Fibroblast of lung (primary cell): ENCODE measurements around the gene AGR3. TPM values are rescaled to one million over a fixed set of nuclear protein-coding genes. Genes with fewer than 3 reads are reported as not detected.

Experiments used
- DNase-seq, 2 donors: peaks; one replicate each; pipeline versions ENCODE4 v3.0.0 to v3.0.0-alpha.2; 2010; ENCODE audit warnings: low read depth in 2 of 2
- H2AFZ ChIP-seq: 2 replicates; pipeline ENCODE4 v1.5.1; 2012; ENCODE audit warnings: low read length, control low read depth, inconsistent platforms
- H3K27ac ChIP-seq: 2 replicates; pipeline ENCODE4 v1.5.1; 2011; ENCODE audit warnings: low read length, control low read depth; ENCODE audit not compliant: insufficient read depth
- H3K27me3 ChIP-seq: 2 replicates; pipeline ENCODE4 v1.5.1; 2011; ENCODE audit warnings: mild to moderate bottlenecking, low read length; ENCODE audit not compliant: control insufficient read depth, insufficient read depth
- H3K36me3 ChIP-seq: 2 replicates; pipeline ENCODE4 v1.5.1; 2011; ENCODE audit warnings: low read length; ENCODE audit not compliant: control insufficient read depth, insufficient read depth
- H3K4me1 ChIP-seq: 2 replicates; pipeline ENCODE4 v1.5.1; 2011; ENCODE audit warnings: low read length; ENCODE audit not compliant: control insufficient read depth, insufficient read depth; ENCODE audit errors: extremely low read depth
- H3K4me2 ChIP-seq: 2 replicates; pipeline ENCODE4 v1.5.1; 2011; ENCODE audit warnings: low read length, control low read depth; ENCODE audit not compliant: insufficient read depth; ENCODE audit errors: extremely low read depth
- H3K4me3 ChIP-seq, 4 experiments: fragments of 200-600 bp in 1 of 4; sonication (generic) in 1 of 4; replicated peaks in 1 of 4; 2 replicates each; pipeline ENCODE4 v1.5.1; 2011 to 2016; ENCODE audit warnings: low read length in 4 of 4, low read depth in 3 of 4, mild to moderate bottlenecking in 3 of 4, control low read depth in 2 of 4, inconsistent platforms in 1 of 4, mixed read lengths in 1 of 4; ENCODE audit not compliant: insufficient read depth in 1 of 4; ENCODE audit errors: control extremely low read depth in 1 of 4
- H3K79me2 ChIP-seq: 2 replicates; pipeline ENCODE4 v1.5.1; 2012; ENCODE audit warnings: mild to moderate bottlenecking, low read length, inconsistent platforms; ENCODE audit not compliant: control insufficient read depth, insufficient read depth
- H3K9ac ChIP-seq: 2 replicates; pipeline ENCODE4 v1.5.1; 2011; ENCODE audit warnings: mild to moderate bottlenecking, low read length, control low read depth; ENCODE audit not compliant: insufficient read depth
- H3K9me3 ChIP-seq: 2 replicates; pipeline ENCODE4 v1.5.1; 2012; ENCODE audit warnings: low read depth, low read length; ENCODE audit not compliant: control insufficient read depth, insufficient read depth
- H4K20me1 ChIP-seq: 2 replicates; pipeline ENCODE4 v1.5.1; 2011; ENCODE audit warnings: low read length; ENCODE audit not compliant: control insufficient read depth, insufficient read depth; ENCODE audit errors: extremely low read depth
- EZH2 ChIP-seq: IDR thresholded peaks from 2 replicates; pipeline ENCODE4 v1.5.1; 2012; ENCODE audit warnings: low read length, control low read depth, mild to moderate bottlenecking; ENCODE audit errors: missing control alignments
- polyA plus RNA-seq, 2 donors: library from polyadenylated mRNA; depleted of rRNA in 1 of 2; stranded (reverse) in 1 of 2; unstranded in 1 of 2; fragments of >200 nt; gene quantifications; 2 replicates each; pipeline ENCODE4 v1.2.1, GENCODE V29; 2011 to 2012; ENCODE audit warnings: missing spikeins in 1 of 2
- total RNA-seq: library from RNA; depleted of rRNA; stranded (reverse); fragments of >200 nt; gene quantifications from 2 replicates; pipeline ENCODE4 v1.2.1, GENCODE V29; 2014
- TF ChIP-seq, protein P1 (sequence below), 2 donors: IDR thresholded peaks in 1 of 2; conservative IDR thresholded peaks in 1 of 2; 1 replicate in 1 of 2; 2 replicates in 1 of 2; pipeline ENCODE4 v1.5.1; 2011 to 2012; ENCODE audit warnings: low read length in 2 of 2, control low read depth in 1 of 2, inconsistent platforms in 1 of 2, low read depth in 1 of 2, mild to moderate bottlenecking in 1 of 2

Gene AGR3
- total and polyA plus RNA-seq, 2 donors (not counting 1 experiment from before 2014, with no cell fraction given) = not detected

DNA sequence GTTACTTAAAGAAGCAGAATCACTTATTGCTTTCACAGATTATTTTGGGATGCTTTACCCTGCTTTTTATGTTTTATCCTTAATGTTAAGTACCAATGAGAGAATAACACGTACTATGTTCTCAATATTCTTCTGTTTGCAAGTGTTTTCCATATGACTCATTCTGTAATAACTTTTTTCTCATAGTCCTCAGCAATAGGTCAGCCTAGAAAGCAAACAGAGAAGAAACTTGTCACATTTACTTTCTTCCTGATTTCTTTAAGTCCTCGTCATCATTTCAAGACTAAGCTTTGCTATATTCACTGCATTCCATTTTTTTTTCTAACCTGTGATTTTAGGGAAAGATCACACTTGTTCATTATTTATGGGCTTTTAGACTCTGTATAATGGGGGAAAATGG lies 70.2 kb downstream of the AGR3 start:
- Histone ChIP-seq H3K27ac (no peak overlapping the region), H2AFZ (no peak overlapping the region), H3K9me3 (no peaks in the 10 kb centered on the region), H3K4me2 (no peak overlapping the region), H3K36me3 (no peaks in the 10 kb centered on the region), H3K9ac (no peak overlapping the region), H3K4me1 (no peaks in the 10 kb centered on the region), H4K20me1 (no peaks in the 10 kb centered on the region), H3K79me2 (no peaks in the 10 kb centered on the region), H3K4me3 (no peak overlapping the region), H3K27me3 (no peaks in the 10 kb centered on the region)
- peak; percentile 62 to 82 for DNase-seq
- no peak for TF ChIP-seq EZH2
- TF ChIP-seq, protein P1, sequence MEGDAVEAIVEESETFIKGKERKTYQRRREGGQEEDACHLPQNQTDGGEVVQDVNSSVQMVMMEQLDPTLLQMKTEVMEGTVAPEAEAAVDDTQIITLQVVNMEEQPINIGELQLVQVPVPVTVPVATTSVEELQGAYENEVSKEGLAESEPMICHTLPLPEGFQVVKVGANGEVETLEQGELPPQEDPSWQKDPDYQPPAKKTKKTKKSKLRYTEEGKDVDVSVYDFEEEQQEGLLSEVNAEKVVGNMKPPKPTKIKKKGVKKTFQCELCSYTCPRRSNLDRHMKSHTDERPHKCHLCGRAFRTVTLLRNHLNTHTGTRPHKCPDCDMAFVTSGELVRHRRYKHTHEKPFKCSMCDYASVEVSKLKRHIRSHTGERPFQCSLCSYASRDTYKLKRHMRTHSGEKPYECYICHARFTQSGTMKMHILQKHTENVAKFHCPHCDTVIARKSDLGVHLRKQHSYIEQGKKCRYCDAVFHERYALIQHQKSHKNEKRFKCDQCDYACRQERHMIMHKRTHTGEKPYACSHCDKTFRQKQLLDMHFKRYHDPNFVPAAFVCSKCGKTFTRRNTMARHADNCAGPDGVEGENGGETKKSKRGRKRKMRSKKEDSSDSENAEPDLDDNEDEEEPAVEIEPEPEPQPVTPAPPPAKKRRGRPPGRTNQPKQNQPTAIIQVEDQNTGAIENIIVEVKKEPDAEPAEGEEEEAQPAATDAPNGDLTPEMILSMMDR (conservative IDR thresholded peaks at IDR 0.05 in 1 of 2, IDR thresholded peaks at IDR 0.05 in 1 of 2; ENCODE audit: low read depth in 1 of 2, low read length in 2 of 2) = no peak

GRCh38 chr7:16810573-16810972 lies 71.2 kb downstream of the AGR3 start:
- Histone ChIP-seq H3K79me2 (no peaks in the 10 kb centered on the region), H3K4me1 (no peaks in the 10 kb centered on the region), H3K4me2 (no peak overlapping the region), H3K9me3 (no peaks in the 10 kb centered on the region), H3K27ac (no peak overlapping the region), H3K4me3 (no peak overlapping the region), H3K27me3 (no peaks in the 10 kb centered on the region), H3K9ac (no peak overlapping the region), H4K20me1 (no peaks in the 10 kb centered on the region), H3K36me3 (no peaks in the 10 kb centered on the region), H2AFZ (no peak overlapping the region)
- no peak for DNase-seq
- TF ChIP-seq EZH2 = no peak
- TF ChIP-seq, protein P1 (conservative IDR thresholded peaks at IDR 0.05 in 1 of 2, IDR thresholded peaks at IDR 0.05 in 1 of 2; ENCODE audit: low read depth in 1 of 2, low read length in 2 of 2) = no peak

- TF ChIP-seq EZH2 = no peak
- TF ChIP-seq, protein P1 (conservative IDR thresholded peaks at IDR 0.05 in 1 of 2, IDR thresholded peaks at IDR 0.05 in 1 of 2; ENCODE audit: low read depth in 1 of 2, low read length in 2 of 2) = no peak
- H3K4me1 ChIP-seq = no peaks in the 10 kb centered on the region
These were observed 71.7 kb downstream of the AGR3 start for GRCh38 chr7:16810112-16810511.

More at GRCh38 chr7:16810112-16810511, 71.7 kb downstream of the AGR3 start:
- Histone ChIP-seq H3K9ac (no peak overlapping the region), H3K79me2 (no peaks in the 10 kb centered on the region), H3K27ac (no peak overlapping the region), H3K36me3 (no peaks in the 10 kb centered on the region), H4K20me1 (no peaks in the 10 kb centered on the region), H3K4me3 (no peak overlapping the region), H3K27me3 (no peaks in the 10 kb centered on the region), H2AFZ (no peak overlapping the region), H3K4me2 (no peak overlapping the region), H3K9me3 (no peaks in the 10 kb centered on the region)
- peak in 1 of 2 donors; percentile 33 for DNase-seq

Other genes with a start within 250 kb of the AGR3 start
- 33.1 and 50.4 TPM in 2 replicates for gene ANKMY2, start 236.2 kb downstream of the AGR3 start, total RNA-seq
- 23.9 and 34.3 TPM in 2 replicates for gene ANKMY2, start 236.2 kb downstream of the AGR3 start, polyA plus RNA-seq
- 39.3 and 43.3 TPM in 2 replicates for gene BZW2, start 235.8 kb downstream of the AGR3 start, total RNA-seq
- gene BZW2, start 235.8 kb downstream of the AGR3 start, polyA plus RNA-seq = 88.8 and 95.5 TPM in 2 replicates
- gene TSPAN13, start 128.2 kb downstream of the AGR3 start, total RNA-seq = 0.77 and 2.8 TPM in 2 replicates
- gene TSPAN13, start 128.2 kb downstream of the AGR3 start, polyA plus RNA-seq = 2.5 and 6.7 TPM in 2 replicates
- gene AGR2, start 77.0 kb downstream of the AGR3 start, total RNA-seq = not detected in 2 replicates
- gene AGR2, start 77.0 kb downstream of the AGR3 start, polyA plus RNA-seq = not detected in 2 replicates